GM12878 (cell line): ENCODE measurements around the gene TLR10. TPM values are rescaled to one million over a fixed set of nuclear protein-coding genes. Genes with fewer than 3 reads are reported as not detected.

Experiments
- ATF3 ChIP-seq: IDR thresholded peaks from 2 replicates; pipeline ENCODE4 v1.6.1; 2011; ENCODE audit warnings: low read depth, mild to moderate bottlenecking, low read length, moderate library complexity, borderline replicate concordance; ENCODE audit errors: extremely low read depth
- CREB1 ChIP-seq: IDR thresholded peaks from 2 replicates; pipeline ENCODE4 v1.6.1; 2012; ENCODE audit warnings: low read depth, mild to moderate bottlenecking, inconsistent platforms
- CUX1 ChIP-seq: IDR thresholded peaks from 2 replicates; pipeline ENCODE4 v1.6.1; 2012; ENCODE audit warnings: improper control_type of control experiment, low read depth, low read length; ENCODE audit not compliant: insufficient replicate concordance
- E2F8 ChIP-seq: fragments of 450-650 bp; IDR thresholded peaks from 2 replicates; pipeline ENCODE4 v1.6.1; 2018; ENCODE audit warnings: mild to moderate bottlenecking, low read depth, moderate library complexity; ENCODE audit not compliant: partially characterized antibody
- FOXK2 ChIP-seq: fragments of 450-650 bp; IDR thresholded peaks from 2 replicates; pipeline ENCODE4 v1.6.1; 2017; ENCODE audit warnings: mild to moderate bottlenecking, moderate library complexity
- NFIC ChIP-seq: IDR thresholded peaks from 2 replicates; pipeline ENCODE4 v1.6.1; 2012; ENCODE audit warnings: low read depth, mild to moderate bottlenecking, inconsistent platforms, low read length, moderate library complexity
- NR2C2 ChIP-seq: IDR thresholded peaks from 2 replicates; pipeline ENCODE4 v1.6.1; 2011; ENCODE audit warnings: borderline replicate concordance, low read depth; ENCODE audit not compliant: control insufficient read depth, insufficient read length
- PAX8 ChIP-seq: fragments of 450-650 bp; IDR thresholded peaks from 2 replicates; pipeline ENCODE4 v1.6.1; 2017; ENCODE audit warnings: mild to moderate bottlenecking, moderate library complexity
- POU2F2 ChIP-seq: IDR thresholded peaks from 3 replicates; pipeline ENCODE4 v1.6.1; 2011; ENCODE audit warnings: low read depth, mild to moderate bottlenecking, low read length, borderline replicate concordance
- SKIL ChIP-seq: fragments of 450-650 bp; IDR thresholded peaks from 2 replicates; pipeline ENCODE4 v1.6.1; 2017; ENCODE audit warnings: mild to moderate bottlenecking, low read depth, inconsistent platforms; ENCODE audit not compliant: poor library complexity, severe bottlenecking
- SPI1 ChIP-seq: IDR thresholded peaks from 2 replicates; pipeline ENCODE4 v1.6.1; 2011; ENCODE audit warnings: low read depth, mild to moderate bottlenecking, low read length, moderate library complexity, borderline replicate concordance; ENCODE audit not compliant: insufficient read depth
- SREBF1 ChIP-seq: IDR thresholded peaks from 2 replicates; pipeline ENCODE4 v1.6.1; 2012; ENCODE audit warnings: mild to moderate bottlenecking, low read length
- SRF ChIP-seq, 2 experiments: IDR thresholded peaks; 2 replicates each; pipeline ENCODE4 v1.6.1; 2011; ENCODE audit warnings: low read depth in 2 of 2, low read length in 2 of 2, mild to moderate bottlenecking in 1 of 2, moderate library complexity in 1 of 2
- TARDBP ChIP-seq: IDR thresholded peaks from 2 replicates; pipeline ENCODE4 v1.6.1; 2016; ENCODE audit warnings: borderline replicate concordance
- YBX1 ChIP-seq: fragments of 450-650 bp; IDR thresholded peaks from 2 replicates; pipeline ENCODE4 v1.6.1; 2016; ENCODE audit warnings: antibody characterized with exemption
- ZNF24 ChIP-seq: fragments of 450-650 bp; IDR thresholded peaks from 2 replicates; pipeline ENCODE4 v1.6.1; 2017; ENCODE audit warnings: antibody characterized with exemption, mild to moderate bottlenecking
- polyA plus RNA-seq, 11 experiments: library from polyadenylated mRNA; depleted of rRNA in 4 of 11; unstranded in 6 of 11; stranded (reverse) in 5 of 11; fragments of >200 nt; fragmentation: Nextera tagmentation in 4 of 11; fragmentation: Illumina TruSeq in 1 of 11; extraction: Ambion mirVana in 4 of 11; extraction: Trizol in 1 of 11; gene quantifications; 1 replicate in 1 of 11; 2 replicates in 10 of 11; pipeline versions ENCODE4 v1.2.1 to v1.2.3, GENCODE V29; 2011 to 2016; ENCODE audit warnings: inconsistent platforms in 2 of 11, missing spikeins in 2 of 11, low read depth in 1 of 11
- total RNA-seq, 4 experiments: library from RNA; depleted of rRNA in 3 of 4; stranded (reverse); fragments of >200 nt in 3 of 4; fragmentation: Illumina TruSeq in 1 of 4; extraction: Trizol in 1 of 4; gene quantifications; 2 replicates each; pipeline versions ENCODE4 v1.2.1 to v1.2.3, GENCODE V29; 2013 to 2021

The TLR10 gene
- total and polyA plus RNA-seq, 10 of the 15 experiments (the other 5 are each of a cell fraction or from before 2014, with no cell fraction given), result 31.5 to 149 (median 64.9) TPM

GRCh38 chr4:38818441-38818976 lies 35.7 kb upstream of the TLR10 start (continued):
- peak; percentile 67 for TF ChIP-seq CUX1
- peak; percentile 61 for TF ChIP-seq E2F8
- no peak for TF ChIP-seq NR2C2
- TF ChIP-seq ZNF24, result no peak
- TF ChIP-seq YBX1, result no peak
- TF ChIP-seq SKIL, result peak; percentile 76
- TF ChIP-seq TARDBP, result no peak
- peak; percentile 88 for TF ChIP-seq CREB1
- TF ChIP-seq NFIC, result peak; percentile 74; the same call in 1 of the 2 replicates
- peak; percentile 62; the same call in 1 of the 3 replicates for TF ChIP-seq POU2F2
- TF ChIP-seq SPI1, result 0 out of 2 replicates have a peak, but pooled peaks have one; percentile 10
- no peak for TF ChIP-seq PAX8
- TF ChIP-seq SRF (IDR thresholded peaks at IDR 0.05; ENCODE audit: low read depth in 2 of 2, low read length in 2 of 2), result no peak
- TF ChIP-seq FOXK2, result no peak
- no peak for TF ChIP-seq SREBF1
- TF ChIP-seq ATF3, result no peak
